Epithelial cell of proximal tubule (primary cell): ENCODE measurements around the gene HNRNPAB. TPM values are rescaled to one million over a fixed set of nuclear protein-coding genes. Genes with fewer than 3 reads are reported as not detected.

Experiments
- DNase-seq: peaks from one replicate; pipeline ENCODE4 v3.0.0-alpha.2; 2011; ENCODE audit warnings: low read depth
- H3K4me3 ChIP-seq: 2 replicates; pipeline ENCODE4 v1.5.1; 2011; ENCODE audit warnings: low read depth, mild to moderate bottlenecking, low read length
- total RNA-seq: library from RNA; depleted of rRNA; stranded (reverse); fragments of >200 nt; gene quantifications from 2 replicates; pipeline ENCODE4 v1.2.3, GENCODE V29; 2015
- TF ChIP-seq, protein P1 (sequence below): conservative IDR thresholded peaks from 2 replicates; pipeline ENCODE4 v1.5.1; 2012; ENCODE audit warnings: low read depth, mild to moderate bottlenecking, low read length

Gene HNRNPAB
- total RNA-seq, 1 donor from 2014 or later = 189 TPM

DNA sequence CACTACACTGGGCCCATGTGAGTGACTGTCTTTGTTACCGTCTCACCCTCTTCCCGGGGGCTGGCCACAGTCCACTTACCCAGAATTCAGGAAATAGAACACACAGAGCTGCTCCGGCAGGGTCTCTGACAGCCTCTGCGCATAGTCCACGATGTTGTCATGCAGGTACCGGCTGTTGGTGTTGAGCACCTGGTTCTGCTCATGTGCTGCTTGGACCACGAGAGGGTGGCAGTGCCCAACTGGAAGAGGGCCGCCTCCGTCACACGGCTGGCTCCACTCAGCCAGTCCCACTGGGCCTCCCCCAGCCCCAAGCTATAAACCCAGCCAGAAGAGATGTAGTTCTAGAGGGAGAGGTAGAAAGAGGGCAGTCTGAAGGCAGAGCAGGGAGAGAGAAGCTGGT, 25.5 kb downstream of the HNRNPAB start:
- no peak for DNase-seq
- TF ChIP-seq, protein P1, sequence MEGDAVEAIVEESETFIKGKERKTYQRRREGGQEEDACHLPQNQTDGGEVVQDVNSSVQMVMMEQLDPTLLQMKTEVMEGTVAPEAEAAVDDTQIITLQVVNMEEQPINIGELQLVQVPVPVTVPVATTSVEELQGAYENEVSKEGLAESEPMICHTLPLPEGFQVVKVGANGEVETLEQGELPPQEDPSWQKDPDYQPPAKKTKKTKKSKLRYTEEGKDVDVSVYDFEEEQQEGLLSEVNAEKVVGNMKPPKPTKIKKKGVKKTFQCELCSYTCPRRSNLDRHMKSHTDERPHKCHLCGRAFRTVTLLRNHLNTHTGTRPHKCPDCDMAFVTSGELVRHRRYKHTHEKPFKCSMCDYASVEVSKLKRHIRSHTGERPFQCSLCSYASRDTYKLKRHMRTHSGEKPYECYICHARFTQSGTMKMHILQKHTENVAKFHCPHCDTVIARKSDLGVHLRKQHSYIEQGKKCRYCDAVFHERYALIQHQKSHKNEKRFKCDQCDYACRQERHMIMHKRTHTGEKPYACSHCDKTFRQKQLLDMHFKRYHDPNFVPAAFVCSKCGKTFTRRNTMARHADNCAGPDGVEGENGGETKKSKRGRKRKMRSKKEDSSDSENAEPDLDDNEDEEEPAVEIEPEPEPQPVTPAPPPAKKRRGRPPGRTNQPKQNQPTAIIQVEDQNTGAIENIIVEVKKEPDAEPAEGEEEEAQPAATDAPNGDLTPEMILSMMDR = no peak
- no peak overlapping the region for H3K4me3 ChIP-seq

DNA sequence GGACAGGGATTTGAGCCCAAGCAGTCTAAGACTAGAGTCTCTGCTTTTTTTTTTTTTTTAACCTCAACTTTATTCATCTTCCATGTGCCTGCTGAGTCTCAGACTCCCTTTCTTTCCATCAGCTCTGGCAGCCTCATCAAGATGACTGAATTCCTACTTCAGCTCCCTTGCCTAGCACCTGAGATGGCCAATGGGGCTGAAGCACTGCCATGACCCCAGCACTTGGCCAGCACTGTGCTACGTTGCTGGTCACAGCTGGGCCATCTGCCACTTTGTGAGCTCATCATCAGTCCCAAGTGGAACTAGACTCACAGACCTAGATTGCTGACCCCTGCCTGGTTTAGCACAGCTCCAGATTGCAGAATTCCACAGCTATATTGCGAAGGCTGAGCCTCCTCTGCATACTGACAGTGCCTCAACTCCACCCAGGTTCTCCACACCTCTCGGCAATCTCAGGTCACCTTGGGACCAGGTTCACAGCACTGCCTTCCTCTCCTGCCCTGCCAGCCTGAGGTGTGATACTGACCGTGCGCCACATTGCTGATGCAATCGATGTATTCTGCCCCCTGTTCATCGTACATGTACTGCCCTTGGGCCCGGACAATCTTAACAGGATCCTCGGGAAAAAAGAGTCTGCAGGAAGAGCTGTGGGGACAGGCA, 26.7 kb downstream of the HNRNPAB start:
- TF ChIP-seq, protein P1 = no peak
- no peak for DNase-seq
- peak overlapping the region; percentile 85 for H3K4me3 ChIP-seq

GRCh38 chr5:178231539-178232123, 27.3 kb downstream of the HNRNPAB start:
- DNase-seq = no peak
- peak overlapping the region; percentile 85 for H3K4me3 ChIP-seq
- TF ChIP-seq, protein P1 = no peak

DNA sequence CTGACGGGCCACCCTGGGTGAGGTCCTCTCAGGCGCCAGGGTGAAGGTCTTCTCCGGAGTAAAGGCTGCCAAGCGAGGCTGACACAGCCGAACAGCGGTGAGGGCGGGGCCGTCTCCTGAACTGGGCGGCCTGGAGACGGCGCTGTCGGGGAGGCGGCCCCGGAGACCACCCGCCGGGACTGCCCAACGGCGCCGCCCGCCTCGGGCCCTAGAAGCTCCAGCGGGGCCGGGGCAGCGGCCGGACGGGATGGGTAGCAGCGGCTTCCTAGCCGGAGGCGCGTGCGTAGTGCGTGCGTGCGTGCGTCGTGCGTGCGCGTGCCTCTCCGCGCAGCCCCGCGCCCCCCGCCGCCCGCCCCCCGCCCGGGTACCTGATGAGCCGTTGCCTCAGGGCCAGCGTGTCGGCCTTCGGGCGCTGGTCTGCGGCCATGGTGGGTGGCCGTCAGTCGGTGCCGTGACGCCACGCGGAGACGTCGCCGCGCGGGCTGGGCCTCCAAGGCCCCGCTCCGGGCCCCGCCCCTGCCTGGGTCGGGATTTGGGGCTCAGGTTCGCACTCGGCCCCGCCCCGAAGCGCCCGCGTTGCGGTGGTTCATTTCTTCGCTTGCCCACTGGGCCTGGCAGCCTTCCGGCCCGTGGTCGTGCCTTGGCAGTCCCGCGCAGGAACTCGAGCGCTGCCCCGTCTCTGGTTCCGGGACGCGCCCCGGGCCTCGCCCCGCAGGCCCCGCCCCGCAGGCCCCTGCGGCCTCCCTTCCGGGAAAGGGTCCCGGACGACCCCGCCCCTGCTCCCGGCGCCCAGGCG, 28.0 kb downstream of the HNRNPAB start, which contains the start of gene PHYKPL:
Gene PHYKPL, minus strand, starts transcription at position 679 of the 796 bp plus-strand sequence. Its CDS starts 252 bp downstream, at position 427.
- H3K4me3 ChIP-seq = peak within 1 kb of the TSS; percentile 85
- TF ChIP-seq, protein P1 = peak; percentile 29
- DNase-seq = no peak

GRCh38 chr5:178232920-178233429, 28.6 kb downstream of the HNRNPAB start:
- TF ChIP-seq, protein P1 = no peak

GRCh38 chr5:178234121-178234749, 29.9 kb downstream of the HNRNPAB start:
- H3K4me3 ChIP-seq = no peak overlapping the region
- TF ChIP-seq, protein P1 = no peak
- DNase-seq = no peak

More at GRCh38 chr5:178232920-178233429, 28.6 kb downstream of the HNRNPAB start:
- H3K4me3 ChIP-seq = peak overlapping the region; percentile 85
- no peak for DNase-seq
